CD4-positive, alpha-beta T cell (primary cell): ENCODE results near the gene ZFYVE19. TPM values are rescaled to one million over a fixed set of nuclear protein-coding genes. Genes with fewer than 3 reads are reported as not detected.

ENCODE experiments used
- ATAC-seq: fragments of 200-7000 bp; cut with Tn5 transposase; one replicate; pipeline ENCODE4 v1.10.0; 2022; ENCODE audit warnings: mild to moderate bottlenecking; ENCODE audit not compliant: poor library complexity
- CTCF ChIA-PET: fragments of 350-600 bp; sonication (Branson Sonifier 250); formaldehyde crosslinking; loops from one replicate; lab custom pipeline; 2021; ENCODE audit warnings: antibody characterized with exemption, inconsistent platforms; lab: Charles Lee
- POLR2A ChIA-PET: fragments of 350-600 bp; sonication (Branson Sonifier 250); formaldehyde crosslinking; loops from one replicate; lab custom pipeline; 2021; ENCODE audit warnings: antibody characterized with exemption, inconsistent platforms; lab: Charles Lee
- DNase-seq, 14 experiments: peaks; one replicate each; pipeline ENCODE4 v3.0.0-alpha.2; 2013 to 2020; ENCODE audit warnings: mixed read lengths in 2 of 14
- H3K27ac ChIP-seq, 2 donors: one replicate each; pipeline versions ENCODE4 v1.5.1 to v1.7.0; 2013; ENCODE audit warnings: low read length in 2 of 2, low read depth in 1 of 2, mild to moderate bottlenecking in 1 of 2
- H3K27me3 ChIP-seq, 2 experiments: 1 replicate in 1 of 2; 2 replicates in 1 of 2; pipeline versions ENCODE4 v1.6.1 to v1.7.0; 2013; ENCODE audit warnings: low read length in 2 of 2, control low read depth in 1 of 2, mild to moderate bottlenecking in 1 of 2, moderate library complexity in 1 of 2; ENCODE audit not compliant: insufficient read depth in 2 of 2, control insufficient read depth in 1 of 2
- H3K36me3 ChIP-seq: one replicate; pipeline ENCODE4 v1.6.1; 2013; ENCODE audit warnings: low read length, control low read depth; ENCODE audit not compliant: insufficient read depth
- H3K4me1 ChIP-seq: one replicate; pipeline ENCODE4 v1.6.1; 2013; ENCODE audit warnings: low read length, control low read depth; ENCODE audit not compliant: insufficient read depth
- H3K4me3 ChIP-seq: one replicate; pipeline ENCODE4 v1.5.1; 2013; ENCODE audit warnings: mild to moderate bottlenecking, low read length, moderate library complexity
- H3K9me3 ChIP-seq, 2 experiments: 1 replicate in 1 of 2; 2 replicates in 1 of 2; pipeline versions ENCODE4 v1.6.1 to v1.7.0; 2013; ENCODE audit warnings: low read length in 2 of 2, mild to moderate bottlenecking in 2 of 2, control low read depth in 1 of 2, moderate library complexity in 1 of 2; ENCODE audit not compliant: control insufficient read depth in 1 of 2, insufficient read depth in 1 of 2
- H3K27ac Mint-ChIP-seq: one replicate; pipeline ENCODE4 v1.8.0; 2020; ENCODE audit warnings: mixed read lengths
- H3K27me3 Mint-ChIP-seq: one replicate; pipeline ENCODE4 v1.8.0; 2021; ENCODE audit warnings: mixed read lengths
- H3K36me3 Mint-ChIP-seq: one replicate; pipeline ENCODE4 v1.8.0; 2021; ENCODE audit warnings: low read depth, mixed read lengths
- H3K4me1 Mint-ChIP-seq: one replicate; pipeline ENCODE4 v1.8.0; 2021; ENCODE audit warnings: low read depth, mixed read lengths
- H3K4me3 Mint-ChIP-seq: one replicate; pipeline ENCODE4 v1.8.0; 2020; ENCODE audit warnings: mild to moderate bottlenecking, mixed read lengths
- H3K9me3 Mint-ChIP-seq: one replicate; pipeline ENCODE4 v1.8.0; 2020; ENCODE audit warnings: mixed read lengths
- CTCF ChIP-seq: fragments of 200-600 bp; IDR thresholded peaks from one replicate; pipeline ENCODE4 v1.8.0; 2022; ENCODE audit warnings: antibody characterized with exemption, mild to moderate bottlenecking
- intact Hi-C, 2 experiments: fragments of 100-400 bp; cut with DNase I in 1 of 2; cut with micrococcal nuclease in 1 of 2; formaldehyde crosslinking; loops; one replicate each; pipeline versions ENCODE4 v1.15.1 to v1.9.0; 2023 to 2025; cut with DNase I, micrococcal nuclease
- total RNA-seq, 174 experiments: library from RNA in 2 of 174; stranded (reverse) in 2 of 174; gene quantifications; one replicate each; pipeline ENCODE4 v1.2.3 and lab custom pipeline; 2021 to 2026

The ZFYVE19 gene
- total RNA-seq, 2 experiments from 2014 or later, result 12.0 to 13.0 TPM

DNA sequence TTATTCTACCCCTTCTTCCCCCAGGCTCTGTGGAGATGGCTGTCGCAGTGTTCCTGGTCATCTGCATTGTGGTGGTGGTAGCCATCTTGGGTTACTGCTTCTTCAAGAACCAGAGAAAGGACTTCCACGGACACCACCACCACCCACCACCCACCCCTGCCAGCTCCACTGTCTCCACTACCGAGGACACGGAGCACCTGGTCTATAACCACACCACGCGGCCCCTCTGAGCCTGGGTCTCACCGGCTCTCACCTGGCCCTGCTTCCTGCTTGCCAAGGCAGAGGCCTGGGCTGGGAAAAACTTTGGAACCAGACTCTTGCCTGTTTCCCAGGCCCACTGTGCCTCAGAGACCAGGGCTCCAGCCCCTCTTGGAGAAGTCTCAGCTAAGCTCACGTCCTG, 49.9 kb downstream of the ZFYVE19 start:
- DNase-seq (no peak), ATAC-seq (no peak)
- no peak for TF ChIP-seq CTCF
- no peak overlapping the region for H3K27ac Mint-ChIP-seq
- ChIA-PET POLR2A (interaction anchor here (3.3 kb wide), 1 partner anchor 38 kb away, joined by 55 read pairs; the partner anchor contains the start of gene VPS18), CTCF (interaction anchor here (2.7 to 6.1 kb wide), 4 partner anchors 17 to 48 kb away, joined by 21 to 135 read pairs (median 42); partner anchors contain the start of genes RHOV and VPS18)
- H3K27me3 Mint-ChIP-seq, result no peaks in the 10 kb centered on the region
- no peaks in the 10 kb centered on the region for H3K36me3 Mint-ChIP-seq
- Histone ChIP-seq H3K9me3 (peaks cover 0 to 3% of the 10 kb centered on the region in 2 experiments), H3K4me3 (no peak overlapping the region), H3K27ac (no peak overlapping the region), H3K27me3 (no peaks in the 10 kb centered on the region), H3K36me3 (peaks cover 2% of the 10 kb centered on the region), H3K4me1 (peaks cover 18% of the 10 kb centered on the region)
- no peak overlapping the region for H3K4me3 Mint-ChIP-seq
- H3K9me3 Mint-ChIP-seq, result no peaks in the 10 kb centered on the region
- peaks cover 14% of the 10 kb centered on the region for H3K4me1 Mint-ChIP-seq
- intact Hi-C loops, result loop anchor here (1.0 kb wide), 3 partner anchors 38 to 329 kb away; partner anchors contain the start of gene VPS18 (in 1 of the 2)

DNA sequence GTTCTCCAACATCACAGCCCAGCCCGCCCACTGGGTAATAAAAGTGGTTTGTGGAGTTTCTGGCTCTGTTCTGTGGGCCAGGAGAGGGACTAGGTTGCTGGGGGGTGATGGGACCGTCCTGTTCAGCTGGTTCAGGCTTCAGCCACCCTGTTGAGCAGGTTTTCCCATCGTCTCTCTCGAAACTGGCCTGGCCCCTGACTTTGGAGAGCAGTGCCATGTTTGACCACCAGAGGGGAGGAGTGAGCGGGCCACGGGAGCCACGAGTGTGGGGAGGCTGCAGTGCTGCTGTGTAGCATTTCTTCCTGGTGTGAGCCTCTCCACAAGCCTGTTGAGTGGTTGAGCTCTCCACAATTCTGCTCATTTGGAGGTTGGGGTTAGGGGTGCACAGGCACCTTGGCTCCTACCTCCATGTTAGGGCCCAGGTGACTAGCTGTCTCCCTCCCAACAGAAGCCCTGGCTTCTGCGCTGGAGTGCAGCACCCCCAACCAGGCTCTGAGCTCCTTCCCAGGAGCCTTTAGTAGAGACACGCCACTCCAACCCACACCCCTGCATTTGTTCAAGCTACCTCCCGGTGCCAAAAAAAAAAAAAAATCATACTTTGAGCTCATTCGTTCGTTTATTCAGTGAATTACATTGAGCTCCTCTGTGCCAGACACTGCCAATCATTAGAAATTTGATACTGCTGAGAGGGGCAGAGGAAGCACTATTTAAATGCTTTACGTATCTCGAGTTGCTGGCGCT, 50.9 kb downstream of the ZFYVE19 start:
- H3K27ac ChIP-seq, result no peak overlapping the region
- no peak overlapping the region for H3K27ac Mint-ChIP-seq
- ChIA-PET CTCF (interaction anchor here (0.6 to 6.1 kb wide), 15 partner anchors 7 to 328 kb away, joined by 3 to 135 read pairs (median 7); partner anchors contain the start of genes RHOV and VPS18), POLR2A (interaction anchor here (1.4 to 3.3 kb wide), 4 partner anchors 14 to 46 kb away, joined by 5 to 55 read pairs (median 8); partner anchors contain the start of genes SPINT1 and VPS18)
- H3K4me3 ChIP-seq, result no peak overlapping the region
- H3K27me3 ChIP-seq, result no peaks in the 10 kb centered on the region
- peaks cover 2% of the 10 kb centered on the region for H3K36me3 ChIP-seq
- peak; percentile 85 for TF ChIP-seq CTCF
- DNase-seq (peak; percentile 63 to 87 (median 77)), ATAC-seq (peak; percentile 96)
- intact Hi-C loops, result loop anchor here (1.0 to 2.0 kb wide), 4 partner anchors 37 to 328 kb away; partner anchors contain the start of gene VPS18 (in 1 of the 2)
- H3K4me3 Mint-ChIP-seq, result no peak overlapping the region
- H3K36me3 Mint-ChIP-seq, result no peaks in the 10 kb centered on the region
- peaks cover 14% of the 10 kb centered on the region for H3K4me1 Mint-ChIP-seq
- H3K4me1 ChIP-seq, result peaks cover 18% of the 10 kb centered on the region
- H3K9me3 ChIP-seq, result peaks cover 0 to 3% of the 10 kb centered on the region in 2 experiments
- no peaks in the 10 kb centered on the region for H3K27me3 Mint-ChIP-seq
- H3K9me3 Mint-ChIP-seq, result no peaks in the 10 kb centered on the region

DNA sequence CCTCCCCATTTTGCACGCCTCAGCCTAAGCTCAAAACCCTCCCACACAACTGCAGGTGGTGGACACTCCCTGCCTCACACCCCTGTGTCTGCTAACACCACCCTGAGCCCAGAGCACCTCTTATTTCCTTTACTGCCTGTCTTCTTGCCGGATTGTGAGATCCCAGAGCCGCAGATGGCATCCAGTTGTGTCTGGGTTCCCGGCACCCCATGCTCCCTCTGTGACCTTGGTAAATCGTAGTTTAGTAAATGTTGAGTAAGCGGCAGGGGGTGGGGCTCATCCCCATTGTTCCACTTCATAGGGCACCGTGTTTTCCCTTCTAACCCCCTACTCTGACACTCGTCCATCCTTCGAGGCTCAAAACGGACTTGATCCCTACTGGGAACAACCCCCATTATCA, 51.8 kb downstream of the ZFYVE19 start:
- H3K4me1 Mint-ChIP-seq, result peaks cover 14% of the 10 kb centered on the region
- H3K27me3 Mint-ChIP-seq, result no peaks in the 10 kb centered on the region
- DNase-seq, result no peak
- CTCF ChIA-PET, result interaction anchor here (0.7 to 6.1 kb wide), 21 partner anchors 8 to 327 kb away, joined by 3 to 135 read pairs (median 5); partner anchors contain the start of genes CHAC1, DNAJC17, RHOV and VPS18
- H3K36me3 ChIP-seq, result peaks cover 2% of the 10 kb centered on the region
- no peak overlapping the region for H3K27ac Mint-ChIP-seq
- peaks cover 18% of the 10 kb centered on the region for H3K4me1 ChIP-seq
- H3K9me3 ChIP-seq, result no peaks in the 10 kb centered on the region
- no peaks in the 10 kb centered on the region for H3K27me3 ChIP-seq
- intact Hi-C loops, result loop anchor here in 1 of 2 experiments (1.0 to 2.0 kb wide), 2 partner anchors 36 to 326 kb away; partner anchors contain the start of gene VPS18
- H3K4me3 ChIP-seq, result no peak overlapping the region
- H3K9me3 Mint-ChIP-seq, result no peaks in the 10 kb centered on the region
- TF ChIP-seq CTCF, result no peak
- H3K36me3 Mint-ChIP-seq, result no peaks in the 10 kb centered on the region
- no peak overlapping the region for H3K4me3 Mint-ChIP-seq
- no peak overlapping the region for H3K27ac ChIP-seq
- POLR2A ChIA-PET, result interaction anchor here (0.7 to 3.3 kb wide), 5 partner anchors 15 to 45 kb away, joined by 4 to 55 read pairs (median 6); partner anchors contain the start of genes SPINT1 and VPS18
- ATAC-seq, result no peak
